ENCODE measurements around the gene KIDINS220. TPM values are rescaled to one million over a fixed set of nuclear protein-coding genes. Genes with fewer than 3 reads are reported as not detected.

The KIDINS220 gene
- polyA plus RNA-seq (2013), result 18.9 and 19.0 TPM in 2 replicates

DNA sequence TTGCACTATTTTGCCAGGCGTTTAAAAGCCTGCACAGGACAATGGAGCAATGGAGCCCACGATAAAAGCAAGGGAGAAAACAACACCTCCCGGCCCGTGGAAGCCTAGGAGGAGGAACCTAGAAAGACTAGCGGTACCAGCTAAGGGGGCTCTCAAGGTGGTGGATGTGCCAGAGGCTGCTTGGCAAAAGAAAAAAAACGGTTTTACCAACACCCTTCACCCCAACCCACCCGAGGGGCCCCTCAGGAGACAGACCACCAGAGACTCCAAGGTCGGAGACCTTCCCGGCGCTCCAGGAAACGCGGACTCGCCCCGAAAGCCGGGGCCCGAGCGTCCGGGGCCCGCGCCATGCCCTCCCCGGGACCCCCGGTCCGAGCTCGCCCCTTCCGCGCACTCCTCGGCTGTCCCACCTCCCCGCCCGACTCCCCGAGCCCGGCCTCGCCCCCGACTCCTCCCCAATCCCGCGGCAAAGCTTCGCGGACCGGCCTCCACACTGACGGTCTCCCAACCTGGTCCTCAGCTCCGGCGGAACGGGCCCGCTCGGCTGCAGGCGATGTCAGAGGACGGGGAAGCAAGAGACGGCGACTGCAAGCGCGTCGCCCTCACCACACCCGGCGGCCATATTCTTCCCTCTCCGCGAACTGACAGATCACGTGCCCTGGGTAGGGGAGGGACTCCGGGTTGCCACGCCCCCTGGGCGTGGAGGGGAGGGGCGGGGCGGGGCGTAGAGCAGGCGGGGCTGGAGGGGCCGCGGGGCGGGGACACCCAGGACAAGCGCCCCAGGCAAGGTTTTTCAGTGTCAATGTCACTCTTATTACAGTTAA lies at the start of gene KIDINS220:
Gene KIDINS220 (minus strand): TSS at position 643 of the 824 bp plus-strand sequence. CDS start 10,520 bp downstream, outside the sequence.
- H3K23ac ChIP-seq (ENCODE audit: low read length), result no peak within 1 kb of the TSS
- no CpG with 5 or more reads among the region's 67 CpGs for WGBS (ENCODE audit: extremely low coverage, insufficient coverage, insufficient read length)
- peaks cover 2% of the 10 kb centered on the region for H3K79me2 ChIP-seq (ENCODE audit: control insufficient read depth, insufficient read depth, low read length, poor library complexity)
- peaks cover 0 to 2% of the 10 kb centered on the region in 2 experiments for H3K36me3 ChIP-seq (ENCODE audit: control insufficient read depth in 1 of 2, insufficient read depth in 2 of 2, low read length in 2 of 2)
- H4K8ac ChIP-seq (ENCODE audit: low read depth, low read length), result peak within 1 kb of the TSS; percentile 81
- H2AFZ ChIP-seq (ENCODE audit: insufficient read depth, low read length, poor library complexity), result peak within 1 kb of the TSS; percentile 100
- DNase-seq, result peak; percentile 85 to 91
- H3K27ac ChIP-seq (ENCODE audit: low read depth, low read length), result no peak within 1 kb of the TSS
- H2AK5ac ChIP-seq (ENCODE audit: low read length), result no peak within 1 kb of the TSS
- H4K12ac ChIP-seq (ENCODE audit: low read depth, low read length), result peak within 1 kb of the TSS; percentile 8
- no peaks in the 10 kb centered on the region for H3K27me3 ChIP-seq (ENCODE audit: insufficient read depth, low read length)
- peak within 1 kb of the TSS; percentile 26 for H2BK120ac ChIP-seq (ENCODE audit: insufficient read depth, low read length, poor library complexity)
- H3K9me3 ChIP-seq (ENCODE audit: insufficient read depth, low read depth, low read length), result no peaks in the 10 kb centered on the region
- peak within 1 kb of the TSS; percentile 52 for H3K4ac ChIP-seq (ENCODE audit: low read depth, low read length)
- H3K79me1 ChIP-seq (ENCODE audit: low read length), result peaks cover 4% of the 10 kb centered on the region
- H3K9ac ChIP-seq (ENCODE audit: low read length), result peak within 1 kb of the TSS; percentile 93
- peak within 1 kb of the TSS; percentile 8 for H2BK12ac ChIP-seq (ENCODE audit: low read length)
- H3K4me1 ChIP-seq (ENCODE audit: control insufficient read depth in 1 of 2, insufficient read depth in 2 of 2, low read length in 2 of 2), result peaks cover 4 to 7% of the 10 kb centered on the region in 2 experiments
- H4K91ac ChIP-seq (ENCODE audit: low read depth, low read length), result peak within 1 kb of the TSS; percentile 76
- peak within 1 kb of the TSS; percentile 74 for H3K14ac ChIP-seq (ENCODE audit: low read length)
- H2BK5ac ChIP-seq (ENCODE audit: low read depth, low read length, poor library complexity), result peak within 1 kb of the TSS; percentile 53
- peak within 1 kb of the TSS; percentile 60 for H3K18ac ChIP-seq (ENCODE audit: low read length)
- peak within 1 kb of the TSS; percentile 86 for H3K4me2 ChIP-seq (ENCODE audit: low read length)
- H3K4me3 ChIP-seq (ENCODE audit: low read depth, low read length), result peak within 1 kb of the TSS; percentile 99

DNA sequence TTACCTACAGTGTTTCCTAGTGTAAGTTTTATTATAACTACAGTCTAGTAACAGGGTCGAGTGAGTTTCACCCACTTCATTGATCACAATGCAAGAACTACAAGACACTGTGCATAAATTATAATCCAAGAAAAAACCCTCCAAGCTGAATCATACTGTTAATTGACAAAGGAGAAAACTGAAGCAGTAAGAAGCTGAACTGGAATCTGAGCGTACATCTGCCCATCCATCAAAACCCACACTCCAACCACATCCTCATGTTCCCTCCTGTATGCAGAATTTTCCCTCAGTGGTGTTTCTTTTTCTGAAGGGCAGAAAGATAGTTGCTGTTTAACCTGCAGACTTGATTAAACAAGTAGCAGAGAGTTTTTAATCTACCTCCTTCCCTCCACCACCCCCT lies 49.5 kb upstream of the KIDINS220 start:
- no CpG with 5 or more reads among the region's 2 CpGs for WGBS (ENCODE audit: extremely low coverage, insufficient coverage, insufficient read length)
- H4K8ac ChIP-seq (ENCODE audit: low read depth, low read length), result no peak overlapping the region

DNA sequence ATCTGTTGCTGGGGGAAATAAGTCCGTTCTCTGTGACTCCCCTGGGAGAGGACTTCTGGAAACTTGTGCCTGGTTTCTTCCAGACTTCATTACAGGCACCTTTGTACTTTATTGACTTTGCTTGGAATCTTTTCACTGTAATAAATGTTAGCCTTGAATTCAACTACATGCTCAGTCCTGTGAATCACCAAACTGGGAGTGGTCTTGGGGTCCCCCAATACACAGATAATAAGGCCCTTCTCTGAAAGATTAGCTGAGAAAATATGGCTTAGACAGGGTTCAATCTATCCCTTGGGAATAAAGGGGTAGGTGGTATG lies 48.7 kb upstream of the KIDINS220 start:
- no peaks in the 10 kb centered on the region for H3K9me3 ChIP-seq (ENCODE audit: insufficient read depth, low read depth, low read length)
- no peak overlapping the region for H4K91ac ChIP-seq (ENCODE audit: low read depth, low read length)
- no CpG with 5 or more reads among the region's 1 CpG for WGBS (ENCODE audit: extremely low coverage, insufficient coverage, insufficient read length)
- H4K12ac ChIP-seq (ENCODE audit: low read depth, low read length), result no peak overlapping the region
- H2BK12ac ChIP-seq (ENCODE audit: low read length), result no peak overlapping the region
- no peaks in the 10 kb centered on the region for H3K79me2 ChIP-seq (ENCODE audit: control insufficient read depth, insufficient read depth, low read length, poor library complexity)
- H3K79me1 ChIP-seq (ENCODE audit: low read length), result no peaks in the 10 kb centered on the region
- no peak overlapping the region for H3K9ac ChIP-seq (ENCODE audit: low read length)
- H3K4me2 ChIP-seq (ENCODE audit: low read length), result no peak overlapping the region
- H4K8ac ChIP-seq (ENCODE audit: low read depth, low read length), result no peak overlapping the region
- no peak overlapping the region for H2BK120ac ChIP-seq (ENCODE audit: insufficient read depth, low read length, poor library complexity)
- no peak overlapping the region for H3K27ac ChIP-seq (ENCODE audit: low read depth, low read length)
- H2BK5ac ChIP-seq (ENCODE audit: low read depth, low read length, poor library complexity), result no peak overlapping the region
- no peak overlapping the region for H3K4ac ChIP-seq (ENCODE audit: low read depth, low read length)
- no peaks in the 10 kb centered on the region for H3K36me3 ChIP-seq (ENCODE audit: control insufficient read depth in 1 of 2, insufficient read depth in 2 of 2, low read length in 2 of 2)
- no peak overlapping the region for H3K23ac ChIP-seq (ENCODE audit: low read length)
- no peak overlapping the region for H2AFZ ChIP-seq (ENCODE audit: insufficient read depth, low read length, poor library complexity)
- H2AK5ac ChIP-seq (ENCODE audit: low read length), result no peak overlapping the region
- H3K4me1 ChIP-seq (ENCODE audit: control insufficient read depth in 1 of 2, insufficient read depth in 2 of 2, low read length in 2 of 2), result no peaks in the 10 kb centered on the region
- H3K27me3 ChIP-seq (ENCODE audit: insufficient read depth, low read length), result no peaks in the 10 kb centered on the region
- no peak overlapping the region for H3K14ac ChIP-seq (ENCODE audit: low read length)
- DNase-seq, result no peak
- H3K4me3 ChIP-seq (ENCODE audit: low read depth, low read length), result no peak overlapping the region
- H3K18ac ChIP-seq (ENCODE audit: low read length), result no peak overlapping the region

More for the DNA sequence above, 49.5 kb upstream of the KIDINS220 start:
- H3K14ac ChIP-seq (ENCODE audit: low read length), result no peak overlapping the region
- no peaks in the 10 kb centered on the region for H3K79me1 ChIP-seq (ENCODE audit: low read length)
- H3K4me3 ChIP-seq (ENCODE audit: low read depth, low read length), result no peak overlapping the region
- H3K4me1 ChIP-seq (ENCODE audit: control insufficient read depth in 1 of 2, insufficient read depth in 2 of 2, low read length in 2 of 2), result no peaks in the 10 kb centered on the region
- no peak overlapping the region for H3K4ac ChIP-seq (ENCODE audit: low read depth, low read length)
- H3K18ac ChIP-seq (ENCODE audit: low read length), result no peak overlapping the region
- H3K36me3 ChIP-seq (ENCODE audit: control insufficient read depth in 1 of 2, insufficient read depth in 2 of 2, low read length in 2 of 2), result no peaks in the 10 kb centered on the region
- no peak overlapping the region for H3K9ac ChIP-seq (ENCODE audit: low read length)
- no peak overlapping the region for H2BK120ac ChIP-seq (ENCODE audit: insufficient read depth, low read length, poor library complexity)
- no peaks in the 10 kb centered on the region for H3K27me3 ChIP-seq (ENCODE audit: insufficient read depth, low read length)
- H2AK5ac ChIP-seq (ENCODE audit: low read length), result no peak overlapping the region
- H4K12ac ChIP-seq (ENCODE audit: low read depth, low read length), result no peak overlapping the region
- no peak overlapping the region for H3K23ac ChIP-seq (ENCODE audit: low read length)
- no peak overlapping the region for H2BK5ac ChIP-seq (ENCODE audit: low read depth, low read length, poor library complexity)
- H3K79me2 ChIP-seq (ENCODE audit: control insufficient read depth, insufficient read depth, low read length, poor library complexity), result no peaks in the 10 kb centered on the region
- H3K4me2 ChIP-seq (ENCODE audit: low read length), result no peak overlapping the region
- no peaks in the 10 kb centered on the region for H3K9me3 ChIP-seq (ENCODE audit: insufficient read depth, low read depth, low read length)
- DNase-seq, result no peak
- no peak overlapping the region for H3K27ac ChIP-seq (ENCODE audit: low read depth, low read length)
- no peak overlapping the region for H2BK12ac ChIP-seq (ENCODE audit: low read length)
- H2AFZ ChIP-seq (ENCODE audit: insufficient read depth, low read length, poor library complexity), result no peak overlapping the region
- H4K91ac ChIP-seq (ENCODE audit: low read depth, low read length), result no peak overlapping the region

DNA sequence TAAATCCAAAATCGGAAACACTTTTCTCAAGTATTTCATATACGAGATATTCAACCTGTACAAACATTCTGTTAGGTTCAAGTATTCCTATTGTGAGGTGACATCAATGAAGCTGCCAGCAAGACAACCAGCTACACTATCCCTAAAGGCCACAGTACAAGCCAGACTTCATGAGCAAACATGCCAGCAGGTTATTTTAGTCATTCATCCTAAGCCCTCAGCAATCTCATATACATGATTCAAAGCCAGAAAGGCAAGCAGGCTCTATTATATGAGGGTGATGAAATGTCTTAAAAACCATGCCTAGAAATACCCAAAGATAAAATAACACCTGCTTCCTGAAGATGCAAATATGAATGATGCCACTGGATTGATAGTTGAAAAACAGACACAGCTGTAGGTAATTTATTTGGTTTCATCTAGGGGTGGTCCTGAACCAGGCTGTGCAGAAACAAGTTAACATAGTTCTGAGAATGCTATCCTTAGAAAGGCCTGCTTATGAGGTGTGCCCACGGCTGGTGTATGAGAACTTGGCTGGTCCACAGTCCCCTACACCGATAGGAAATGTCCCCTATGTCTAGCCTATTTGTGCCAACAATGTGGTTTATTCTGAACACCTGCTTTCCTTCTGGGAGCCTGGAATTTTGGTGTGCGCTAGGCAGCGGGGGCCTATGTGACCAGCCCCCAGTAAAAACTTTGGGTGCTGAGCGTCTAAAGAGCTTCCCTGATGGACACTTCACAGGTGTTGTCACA lies 48.2 kb upstream of the KIDINS220 start:
- no peaks in the 10 kb centered on the region for H3K79me2 ChIP-seq (ENCODE audit: control insufficient read depth, insufficient read depth, low read length, poor library complexity)
- no peak overlapping the region for H2BK120ac ChIP-seq (ENCODE audit: insufficient read depth, low read length, poor library complexity)
- no peak overlapping the region for H3K14ac ChIP-seq (ENCODE audit: low read length)
- H3K18ac ChIP-seq (ENCODE audit: low read length), result no peak overlapping the region
- H3K27ac ChIP-seq (ENCODE audit: low read depth, low read length), result no peak overlapping the region
- H3K79me1 ChIP-seq (ENCODE audit: low read length), result no peaks in the 10 kb centered on the region
- H3K36me3 ChIP-seq (ENCODE audit: control insufficient read depth in 1 of 2, insufficient read depth in 2 of 2, low read length in 2 of 2), result no peaks in the 10 kb centered on the region
- no peak overlapping the region for H3K4ac ChIP-seq (ENCODE audit: low read depth, low read length)
- no peak overlapping the region for H2BK5ac ChIP-seq (ENCODE audit: low read depth, low read length, poor library complexity)
- H2BK12ac ChIP-seq (ENCODE audit: low read length), result no peak overlapping the region
- H2AFZ ChIP-seq (ENCODE audit: insufficient read depth, low read length, poor library complexity), result no peak overlapping the region
- no peak overlapping the region for H3K23ac ChIP-seq (ENCODE audit: low read length)
- no peak overlapping the region for H3K4me2 ChIP-seq (ENCODE audit: low read length)
- H4K12ac ChIP-seq (ENCODE audit: low read depth, low read length), result no peak overlapping the region
- WGBS (ENCODE audit: extremely low coverage, insufficient coverage, insufficient read length), result 100% methylated on average over 2 of the region's 7 CpGs
- H4K91ac ChIP-seq (ENCODE audit: low read depth, low read length), result no peak overlapping the region
- H3K4me1 ChIP-seq (ENCODE audit: control insufficient read depth in 1 of 2, insufficient read depth in 2 of 2, low read length in 2 of 2), result no peaks in the 10 kb centered on the region
- H3K9me3 ChIP-seq (ENCODE audit: insufficient read depth, low read depth, low read length), result no peaks in the 10 kb centered on the region
- no peak for DNase-seq
- H3K4me3 ChIP-seq (ENCODE audit: low read depth, low read length), result no peak overlapping the region
- no peak overlapping the region for H3K9ac ChIP-seq (ENCODE audit: low read length)
- H2AK5ac ChIP-seq (ENCODE audit: low read length), result no peak overlapping the region
- no peaks in the 10 kb centered on the region for H3K27me3 ChIP-seq (ENCODE audit: insufficient read depth, low read length)
- no peak overlapping the region for H4K8ac ChIP-seq (ENCODE audit: low read depth, low read length)

All from trophoblast cell (in vitro differentiated cells and primary cell).